GM23338 (cell line): ENCODE data around the gene RAD51B. TPM values are rescaled to one million over a fixed set of nuclear protein-coding genes. Genes with fewer than 3 reads are reported as not detected.

Source experiments
- ATAC-seq: fragments of 200-7000 bp; cut with Tn5 transposase; 3 replicates; pipeline ENCODE4 v1.9.1; 2020
- DNase-seq: peaks from one replicate; pipeline ENCODE4 v3.0.0-alpha.2; 2015; ENCODE audit warnings: low spot score
- H2AFZ ChIP-seq: fragments of 200-600 bp; sonication (generic); 2 replicates; pipeline ENCODE4 v1.8.0; 2016; ENCODE audit warnings: antibody characterized with exemption, mild to moderate bottlenecking, moderate library complexity
- H3F3A ChIP-seq: fragments of 200-600 bp; sonication (generic); replicated peaks from 2 replicates; pipeline ENCODE4 v1.8.0; 2017; ENCODE audit warnings: antibody characterized with exemption, mixed run types, low read depth
- H3K27ac ChIP-seq: fragments of 200-600 bp; sonication (generic); 2 replicates; pipeline ENCODE4 v1.6.1; 2016; ENCODE audit warnings: low read depth
- H3K27me3 ChIP-seq: fragments of 200-600 bp; sonication (generic); 2 replicates; pipeline ENCODE4 v1.8.0; 2016; ENCODE audit warnings: mild to moderate bottlenecking, mixed run types, moderate library complexity; ENCODE audit not compliant: insufficient read depth
- H3K36me3 ChIP-seq: fragments of 200-600 bp; sonication (generic); 2 replicates; pipeline ENCODE4 v1.8.0; 2016; ENCODE audit warnings: mild to moderate bottlenecking; ENCODE audit not compliant: insufficient read depth
- H3K4me1 ChIP-seq: fragments of 200-600 bp; sonication (generic); 2 replicates; pipeline ENCODE4 v1.8.0; 2016; ENCODE audit warnings: mild to moderate bottlenecking, moderate library complexity; ENCODE audit not compliant: insufficient read depth
- H3K4me2 ChIP-seq: fragments of 200-600 bp; sonication (generic); 2 replicates; pipeline ENCODE4 v1.7.1; 2017; ENCODE audit warnings: mixed run types
- H3K4me3 ChIP-seq: fragments of 200-600 bp; sonication (generic); 2 replicates; pipeline ENCODE4 v1.6.1; 2016; ENCODE audit warnings: mixed run types
- H3K79me2 ChIP-seq: fragments of 200-600 bp; sonication (generic); replicated peaks from 2 replicates; pipeline ENCODE4 v1.8.0; 2017; ENCODE audit warnings: mild to moderate bottlenecking; ENCODE audit not compliant: insufficient read depth
- H3K9me2 ChIP-seq: fragments of 200-600 bp; sonication (generic); 2 replicates; pipeline ENCODE4 v1.8.0; 2017; ENCODE audit not compliant: insufficient read depth
- H4K20me1 ChIP-seq: fragments of 200-600 bp; sonication (generic); replicated peaks from 2 replicates; pipeline ENCODE4 v1.8.0; 2017; ENCODE audit warnings: mild to moderate bottlenecking; ENCODE audit not compliant: insufficient read depth
- H3K27ac Mint-ChIP-seq: 2 replicates; pipeline ENCODE4 v1.8.0; 2020; ENCODE audit warnings: inconsistent platforms, mild to moderate bottlenecking, moderate library complexity, mixed read lengths
- H3K27me3 Mint-ChIP-seq: 3 replicates; pipeline ENCODE4 v1.8.0; 2022; ENCODE audit warnings: low read depth, mild to moderate bottlenecking, moderate library complexity, mixed read lengths, inconsistent platforms; ENCODE audit not compliant: insufficient read depth, poor library complexity
- H3K36me3 Mint-ChIP-seq: 3 replicates; pipeline ENCODE4 v1.8.0; 2021; ENCODE audit warnings: low read depth, mild to moderate bottlenecking, inconsistent platforms, moderate library complexity, mixed read lengths
- H3K4me1 Mint-ChIP-seq: 3 replicates; pipeline ENCODE4 v1.8.0; 2020; ENCODE audit warnings: mild to moderate bottlenecking, inconsistent platforms, mixed read lengths
- H3K4me3 Mint-ChIP-seq: 3 replicates; pipeline ENCODE4 v1.8.0; 2021; ENCODE audit warnings: moderate library complexity, mild to moderate bottlenecking, inconsistent platforms, mixed read lengths
- H3K9me3 Mint-ChIP-seq: 3 replicates; pipeline ENCODE4 v1.8.0; 2020; ENCODE audit warnings: moderate library complexity, mild to moderate bottlenecking, inconsistent platforms, mixed read lengths
- EZH2 ChIP-seq: fragments of 200-600 bp; sonication (generic); IDR thresholded peaks from one replicate; pipeline ENCODE4 v1.8.0; 2017; ENCODE audit warnings: antibody characterized with exemption, mild to moderate bottlenecking, low read depth; ENCODE audit not compliant: unreplicated experiment
- EZH2phosphoT487 ChIP-seq: fragments of 200-600 bp; sonication (generic); IDR thresholded peaks from one replicate; pipeline ENCODE4 v1.8.1; 2018; ENCODE audit warnings: antibody characterized with exemption; ENCODE audit not compliant: unreplicated experiment
- JUNB ChIP-seq: IDR thresholded peaks from one replicate; pipeline ENCODE4 v1.6.1; 2016; ENCODE audit warnings: antibody characterized with exemption; ENCODE audit not compliant: unreplicated experiment
- NANOG ChIP-seq: IDR thresholded peaks from 2 replicates; pipeline ENCODE4 v1.6.1; 2016; ENCODE audit warnings: antibody characterized with exemption, borderline replicate concordance
- POLR2AphosphoS5 ChIP-seq: IDR thresholded peaks from 2 replicates; pipeline ENCODE4 v1.6.1; 2016; ENCODE audit warnings: antibody characterized with exemption, low read depth
- STAT1 ChIP-seq: IDR thresholded peaks from one replicate; pipeline ENCODE4 v1.6.1; 2016; ENCODE audit warnings: antibody characterized with exemption; ENCODE audit not compliant: unreplicated experiment
- ZNF114 ChIP-seq: fragments of 250-450 bp; sonication (Bioruptor Pico); IDR thresholded peaks from 2 replicates; pipeline ENCODE4 v1.5.0; 2020; ENCODE audit warnings: mild to moderate bottlenecking, moderate library complexity
- ZNF331 ChIP-seq: fragments of 250-450 bp; sonication (Bioruptor Pico); IDR thresholded peaks from 2 replicates; pipeline ENCODE4 v1.5.0; 2020; ENCODE audit warnings: low read depth, mild to moderate bottlenecking, moderate library complexity
- ZNF462 ChIP-seq: fragments of 250-450 bp; sonication (Bioruptor Pico); IDR thresholded peaks from 2 replicates; pipeline ENCODE4 v1.5.0; 2020; ENCODE audit warnings: mild to moderate bottlenecking, moderate library complexity
- polyA plus RNA-seq: library from polyadenylated mRNA; unstranded; fragments of >200 nt; fragmentation: Nextera tagmentation; extraction: Ambion mirVana; gene quantifications from 2 replicates; pipeline ENCODE4 v1.2.1, GENCODE V29; 2016
- total RNA-seq: library from RNA; depleted of rRNA; stranded (reverse); fragments of >200 nt; shearing (Covaris generic); gene quantifications from 2 replicates; pipeline ENCODE4 v1.2.3, GENCODE V29; 2014
- TF ChIP-seq, protein P1 (sequence below), 2 experiments: fragments of 200-600 bp in 1 of 2; sonication (generic) in 1 of 2; conservative IDR thresholded peaks; 2 replicates each; pipeline versions ENCODE4 v1.5.1 to v1.6.1; 2016 to 2017; ENCODE audit warnings: antibody characterized with exemption in 2 of 2, low read depth in 2 of 2, mild to moderate bottlenecking in 2 of 2, moderate library complexity in 1 of 2
- TF ChIP-seq, protein P2 (sequence below): IDR thresholded peaks from 2 replicates; pipeline ENCODE4 v1.6.1; 2016; ENCODE audit warnings: antibody characterized with exemption

The RAD51B gene
- total and polyA plus RNA-seq, 2 experiments from 2014 or later, result 15.7 to 29.1 TPM

- no peak for TF ChIP-seq STAT1
Measured at GRCh38 chr14:68359837-68360552, 540.4 kb downstream of the RAD51B start (continued).

DNA sequence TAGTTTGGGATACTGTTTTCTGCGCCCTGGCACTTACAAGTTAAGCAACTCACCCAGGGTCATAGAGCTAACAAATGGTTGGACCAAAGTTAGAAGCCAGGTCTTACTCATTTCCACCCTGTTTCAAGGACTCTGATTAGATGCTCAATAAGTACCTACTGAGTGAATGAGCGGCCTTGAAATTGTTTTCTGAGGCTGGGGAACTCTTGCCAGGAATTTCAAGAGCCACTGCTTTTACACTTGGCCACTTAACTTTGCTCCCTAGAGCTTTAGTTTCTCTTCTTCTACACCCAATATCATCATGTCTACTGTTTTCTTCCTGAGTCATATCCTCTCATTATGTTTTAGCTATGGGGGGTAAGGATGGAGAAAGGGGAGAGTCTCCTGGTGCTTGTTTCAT is 541.7 kb downstream of the RAD51B start:
- Histone ChIP-seq H3K36me3 (no peaks in the 10 kb centered on the region), H3K4me3 (no peak overlapping the region), H3K9me2 (0 out of 2 replicates have a peak, but pooled peaks cover 4% of the 10 kb centered on the region), H3K4me1 (peaks cover 28% of the 10 kb centered on the region), H2AFZ (no peak overlapping the region), H3K79me2 (no peaks in the 10 kb centered on the region), H3F3A (0 out of 2 replicates have a peak, but pooled peaks cover 7% of the 10 kb centered on the region), H3K27ac (no peak overlapping the region), H4K20me1 (no peaks in the 10 kb centered on the region), H3K4me2 (no peak overlapping the region), H3K27me3 (no peaks in the 10 kb centered on the region)
- Mint-ChIP-seq H3K27me3 (peaks cover 2% of the 10 kb centered on the region), H3K4me1 (peaks cover 33% of the 10 kb centered on the region), H3K27ac (no peak overlapping the region), H3K9me3 (peaks cover 7% of the 10 kb centered on the region; the same call in 1 of the 3 replicates), H3K36me3 (peaks cover 4% of the 10 kb centered on the region; the same call in 2 of the 3 replicates), H3K4me3 (no peak overlapping the region)
- no peak for ATAC-seq
- no peak for DNase-seq
- no peak for TF ChIP-seq ZNF114 (CRISPR knock-in tag)
- TF ChIP-seq NANOG, result no peak
- no peak for TF ChIP-seq POLR2AphosphoS5
- TF ChIP-seq, protein P1, sequence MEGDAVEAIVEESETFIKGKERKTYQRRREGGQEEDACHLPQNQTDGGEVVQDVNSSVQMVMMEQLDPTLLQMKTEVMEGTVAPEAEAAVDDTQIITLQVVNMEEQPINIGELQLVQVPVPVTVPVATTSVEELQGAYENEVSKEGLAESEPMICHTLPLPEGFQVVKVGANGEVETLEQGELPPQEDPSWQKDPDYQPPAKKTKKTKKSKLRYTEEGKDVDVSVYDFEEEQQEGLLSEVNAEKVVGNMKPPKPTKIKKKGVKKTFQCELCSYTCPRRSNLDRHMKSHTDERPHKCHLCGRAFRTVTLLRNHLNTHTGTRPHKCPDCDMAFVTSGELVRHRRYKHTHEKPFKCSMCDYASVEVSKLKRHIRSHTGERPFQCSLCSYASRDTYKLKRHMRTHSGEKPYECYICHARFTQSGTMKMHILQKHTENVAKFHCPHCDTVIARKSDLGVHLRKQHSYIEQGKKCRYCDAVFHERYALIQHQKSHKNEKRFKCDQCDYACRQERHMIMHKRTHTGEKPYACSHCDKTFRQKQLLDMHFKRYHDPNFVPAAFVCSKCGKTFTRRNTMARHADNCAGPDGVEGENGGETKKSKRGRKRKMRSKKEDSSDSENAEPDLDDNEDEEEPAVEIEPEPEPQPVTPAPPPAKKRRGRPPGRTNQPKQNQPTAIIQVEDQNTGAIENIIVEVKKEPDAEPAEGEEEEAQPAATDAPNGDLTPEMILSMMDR (conservative IDR thresholded peaks at IDR 0.05; ENCODE audit: low read depth in 2 of 2), result no peak
- TF ChIP-seq STAT1, result no peak
- TF ChIP-seq ZNF462 (CRISPR knock-in tag), result no peak
- TF ChIP-seq JUNB, result no peak
- TF ChIP-seq EZH2phosphoT487, result no peak
- TF ChIP-seq EZH2, result no peak
- TF ChIP-seq, protein P2, sequence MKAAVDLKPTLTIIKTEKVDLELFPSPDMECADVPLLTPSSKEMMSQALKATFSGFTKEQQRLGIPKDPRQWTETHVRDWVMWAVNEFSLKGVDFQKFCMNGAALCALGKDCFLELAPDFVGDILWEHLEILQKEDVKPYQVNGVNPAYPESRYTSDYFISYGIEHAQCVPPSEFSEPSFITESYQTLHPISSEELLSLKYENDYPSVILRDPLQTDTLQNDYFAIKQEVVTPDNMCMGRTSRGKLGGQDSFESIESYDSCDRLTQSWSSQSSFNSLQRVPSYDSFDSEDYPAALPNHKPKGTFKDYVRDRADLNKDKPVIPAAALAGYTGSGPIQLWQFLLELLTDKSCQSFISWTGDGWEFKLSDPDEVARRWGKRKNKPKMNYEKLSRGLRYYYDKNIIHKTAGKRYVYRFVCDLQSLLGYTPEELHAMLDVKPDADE, result no peak
- no peak for TF ChIP-seq ZNF331 (CRISPR knock-in tag)
